ENCODE data around the gene CD40.

DNA sequence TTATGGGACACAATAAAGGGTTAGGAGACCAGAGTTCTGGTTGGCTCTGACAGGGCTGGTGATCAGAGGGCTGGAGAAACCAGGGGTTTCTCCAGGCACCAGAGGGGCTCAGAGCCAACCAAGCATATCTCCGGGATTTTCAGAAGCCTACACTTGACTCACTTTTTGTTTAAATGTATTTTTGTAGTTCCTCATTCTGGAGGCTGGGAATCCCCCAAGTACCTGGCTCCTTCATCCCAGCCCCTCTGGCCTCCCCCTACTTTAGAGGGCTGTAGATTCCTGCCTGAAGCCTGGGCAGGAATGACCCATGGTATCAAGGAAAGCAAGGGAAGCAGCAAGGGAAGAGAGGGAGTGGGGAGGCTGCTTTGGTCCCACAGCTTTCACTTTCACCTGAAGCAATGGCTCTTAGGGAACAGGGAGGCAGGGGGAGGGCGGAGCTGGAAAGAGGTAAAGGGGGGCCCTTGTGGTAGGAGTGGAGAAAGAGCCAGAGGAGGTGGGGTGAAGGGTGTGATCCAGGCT, 973 bp downstream of the CD40 start:
- TF ChIP-seq, protein P1, sequence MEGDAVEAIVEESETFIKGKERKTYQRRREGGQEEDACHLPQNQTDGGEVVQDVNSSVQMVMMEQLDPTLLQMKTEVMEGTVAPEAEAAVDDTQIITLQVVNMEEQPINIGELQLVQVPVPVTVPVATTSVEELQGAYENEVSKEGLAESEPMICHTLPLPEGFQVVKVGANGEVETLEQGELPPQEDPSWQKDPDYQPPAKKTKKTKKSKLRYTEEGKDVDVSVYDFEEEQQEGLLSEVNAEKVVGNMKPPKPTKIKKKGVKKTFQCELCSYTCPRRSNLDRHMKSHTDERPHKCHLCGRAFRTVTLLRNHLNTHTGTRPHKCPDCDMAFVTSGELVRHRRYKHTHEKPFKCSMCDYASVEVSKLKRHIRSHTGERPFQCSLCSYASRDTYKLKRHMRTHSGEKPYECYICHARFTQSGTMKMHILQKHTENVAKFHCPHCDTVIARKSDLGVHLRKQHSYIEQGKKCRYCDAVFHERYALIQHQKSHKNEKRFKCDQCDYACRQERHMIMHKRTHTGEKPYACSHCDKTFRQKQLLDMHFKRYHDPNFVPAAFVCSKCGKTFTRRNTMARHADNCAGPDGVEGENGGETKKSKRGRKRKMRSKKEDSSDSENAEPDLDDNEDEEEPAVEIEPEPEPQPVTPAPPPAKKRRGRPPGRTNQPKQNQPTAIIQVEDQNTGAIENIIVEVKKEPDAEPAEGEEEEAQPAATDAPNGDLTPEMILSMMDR (conservative IDR thresholded peaks at IDR 0.05; ENCODE audit: low read length), result no peak
- TF ChIP-seq EZH2phosphoT487 (IDR thresholded peaks at IDR 0.05; ENCODE audit: borderline replicate concordance), result no peak
